Spleen (tissue), 11 donors: ENCODE data around the gene NFIX. TPM values are rescaled to one million over a fixed set of nuclear protein-coding genes. Genes with fewer than 3 reads are reported as not detected.

ENCODE experiments used
- DNase-seq: peaks from one replicate; pipeline ENCODE4 v3.0.0-alpha.2; 2020
- H3K27ac ChIP-seq, 8 donors: fragments of 200-600 bp; sonication (generic) in 7 of 8; 1 replicate in 4 of 8; 2 replicates in 4 of 8; pipeline versions ENCODE4 v1.5.0 to v1.8.0; 2016 to 2021; ENCODE audit warnings: inconsistent platforms in 4 of 8, mild to moderate bottlenecking in 4 of 8, moderate library complexity in 1 of 8
- H3K27me3 ChIP-seq, 7 donors: fragments of 200-600 bp; sonication (generic) in 6 of 7; replicated peaks in 1 of 7; 1 replicate in 4 of 7; 2 replicates in 3 of 7; pipeline versions ENCODE4 v1.5.0 to v1.8.0; 2016 to 2021; ENCODE audit warnings: inconsistent platforms in 3 of 7, mild to moderate bottlenecking in 1 of 7
- H3K36me3 ChIP-seq, 6 donors: fragments of 200-600 bp; sonication (generic) in 5 of 6; 1 replicate in 4 of 6; 2 replicates in 2 of 6; pipeline versions ENCODE4 v1.5.0 to v1.8.0; 2016 to 2021; ENCODE audit warnings: inconsistent platforms in 2 of 6
- H3K4me1 ChIP-seq, 6 donors: fragments of 200-600 bp; sonication (generic) in 5 of 6; 1 replicate in 3 of 6; 2 replicates in 3 of 6; pipeline versions ENCODE4 v1.5.0 to v1.8.0; 2016 to 2021; ENCODE audit warnings: inconsistent platforms in 3 of 6
- H3K4me3 ChIP-seq, 8 donors: fragments of 200-600 bp; sonication (generic) in 7 of 8; 1 replicate in 4 of 8; 2 replicates in 4 of 8; pipeline versions ENCODE4 v1.5.0 to v1.8.0; 2016 to 2021; ENCODE audit warnings: inconsistent platforms in 4 of 8, mild to moderate bottlenecking in 4 of 8, moderate library complexity in 2 of 8
- H3K9me3 ChIP-seq, 8 donors: fragments of 200-600 bp; sonication (generic) in 7 of 8; 1 replicate in 4 of 8; 2 replicates in 4 of 8; pipeline versions ENCODE4 v1.5.0 to v1.8.0; 2016 to 2021; ENCODE audit warnings: inconsistent platforms in 4 of 8
- CTCF ChIP-seq, 11 experiments: fragments of 200-600 bp in 7 of 11; fragments of 450-650 bp in 4 of 11; sonication (generic) in 4 of 11; IDR thresholded peaks in 8 of 11; conservative IDR thresholded peaks in 3 of 11; 1 replicate in 7 of 11; 2 replicates in 4 of 11; pipeline versions ENCODE4 v1.4.0 to v1.8.0; 2016 to 2021; ENCODE audit warnings: antibody characterized with exemption in 11 of 11, inconsistent platforms in 4 of 11, mild to moderate bottlenecking in 1 of 11
- POLR2A ChIP-seq, 3 donors: fragments of 450-650 bp; IDR thresholded peaks; one replicate each; pipeline ENCODE4 v1.5.1; 2017; ENCODE audit warnings: antibody characterized with exemption in 3 of 3, mild to moderate bottlenecking in 1 of 3
- POLR2AphosphoS5 ChIP-seq, 3 donors: sonication (generic); formaldehyde crosslinking; IDR thresholded peaks; one replicate each; pipeline ENCODE4 v1.5.1; 2017; ENCODE audit warnings: antibody characterized with exemption in 3 of 3
- WGBS, 5 donors: extraction: QIAGEN DNeasy Blood & Tissue Kit in 3 of 5; methylation state at CpG; one replicate each; pipeline versions ENCODE4 v1.1.5 to v1.1.7; 2013 to 2018; 5-methylcytosine and 5-hydroxymethylcytosine counted together
- intact Hi-C: fragments of 100-400 bp; cut with DNase I; formaldehyde crosslinking; loops from one replicate; pipeline ENCODE4 v1.15.0; 2023; ENCODE audit warnings: low total_unique reads
- polyA plus RNA-seq, 3 donors: library from polyadenylated mRNA; stranded (reverse); fragments of 200-250 nt; gene quantifications; one replicate each; pipeline ENCODE4 v1.2.1, GENCODE V29; 2013
- total RNA-seq, 7 donors: library from RNA; depleted of rRNA in 3 of 7; stranded (reverse); fragments of >200 nt in 3 of 7; fragmentation: NEBNext Ultra II Directional in 4 of 7; extraction: Animal tissue kit (Norgen Biotek cat#: 25700) in 4 of 7; gene quantifications; one replicate each; pipeline versions ENCODE4 v1.1.0 to v1.2.1, GENCODE V29; 2016 to 2021
- donor health status: healthy with polysubstance abuse.
- donor health status: DM: no; HTN: no; CAD: no; lungs with moderate emphysema.
- donor health status: DM: no; HTN: no; CAD: no.
- donor health status: Bipolar disorder and iron deficiency.
- donor health status: healthy.
- donor health status: DM: no; HTN: no; CAD: no.
- donor health status: DM: yes; HTN: yes; CAD: no.

Gene NFIX
- total and polyA plus RNA-seq, 10 donors = 1.1 to 41.4 (median 17.5) TPM

- intact Hi-C loops = no loop called here
- Histone ChIP-seq H3K27ac (no peak overlapping the region), H3K4me1 (peaks cover 2 to 34% (median 17%) of the 10 kb centered on the region in 6 donors), H3K27me3 (peaks cover 0 to 45% (median 30%) of the 10 kb centered on the region in 7 donors), H3K4me3 (no peak overlapping the region), H3K36me3 (no peaks in the 10 kb centered on the region), H3K9me3 (no peaks in the 10 kb centered on the region)
- TF ChIP-seq POLR2AphosphoS5 (IDR thresholded peaks at IDR 0.05) (no peak), CTCF (IDR thresholded peaks at IDR 0.05 in 8 of 11, conservative IDR thresholded peaks at IDR 0.05 in 3 of 11) (no peak), POLR2A (IDR thresholded peaks at IDR 0.05) (no peak)
- no peak for DNase-seq
- WGBS, 5 donors = 78 to 91% (median 80%) methylated on average over 17 of the region's 17 CpGs
Measured at GRCh38 chr19:13007292-13008045, 12.2 kb downstream of the NFIX start.

- TF ChIP-seq POLR2A (IDR thresholded peaks at IDR 0.05) (no peak), CTCF (IDR thresholded peaks at IDR 0.05 in 8 of 11, conservative IDR thresholded peaks at IDR 0.05 in 3 of 11) (no peak), POLR2AphosphoS5 (IDR thresholded peaks at IDR 0.05) (no peak)
- Histone ChIP-seq H3K27ac (no peak overlapping the region), H3K36me3 (no peaks in the 10 kb centered on the region), H3K27me3 (peaks cover 0 to 62% (median 44%) of the 10 kb centered on the region in 7 donors), H3K4me3 (no peak overlapping the region), H3K4me1 (peaks cover 10 to 50% (median 34%) of the 10 kb centered on the region in 6 donors), H3K9me3 (no peaks in the 10 kb centered on the region)
- DNase-seq = no peak
- WGBS, 5 donors = 87 to 92% (median 89%) methylated on average over 28 of the region's 28 CpGs
- intact Hi-C loops = no loop called here
Measured at GRCh38 chr19:13008926-13009787, 13.9 kb downstream of the NFIX start.

- no peak overlapping the region for H3K27ac ChIP-seq
- no peak for DNase-seq
- H3K27me3 ChIP-seq = peaks cover 0 to 74% (median 50%) of the 10 kb centered on the region in 7 donors
- TF ChIP-seq POLR2AphosphoS5 (IDR thresholded peaks at IDR 0.05) = no peak
- no peak for TF ChIP-seq CTCF (IDR thresholded peaks at IDR 0.05 in 8 of 11, conservative IDR thresholded peaks at IDR 0.05 in 3 of 11)
- TF ChIP-seq POLR2A (IDR thresholded peaks at IDR 0.05) = no peak
- WGBS, 5 donors = 26 to 49% (median 37%) methylated on average over 37 to 62 of the region's 62 CpGs
- H3K4me3 ChIP-seq = no peak overlapping the region
- H3K9me3 ChIP-seq = no peaks in the 10 kb centered on the region
- H3K4me1 ChIP-seq = peaks cover 13 to 61% (median 41%) of the 10 kb centered on the region in 6 donors
- no peaks in the 10 kb centered on the region for H3K36me3 ChIP-seq
- intact Hi-C loops = no loop called here
Measured at GRCh38 chr19:13010038-13010991, 15.0 kb downstream of the NFIX start.
